PC-3 (cell line): ENCODE results near the gene SF3A1. TPM values are rescaled to one million over a fixed set of nuclear protein-coding genes. Genes with fewer than 3 reads are reported as not detected.
"Not testable (repeated sequence)": the region's sequence is repeated elsewhere in the genome, so short reads cannot be mapped to it uniquely, and the experiment has no call there.

Experiments
- ATAC-seq: fragments of 200-7000 bp; cut with Tn5 transposase; 2 replicates; pipeline ENCODE4 v1.9.1; 2020; ENCODE audit warnings: mild to moderate bottlenecking, moderate library complexity
- BruUV-seq: library from RNA; stranded (reverse); fragments of 400-500 nt; replicated peaks from 2 replicates; lab custom pipeline; 2021; lab: Mats Ljungman, UMichigan
- CTCF ChIA-PET: fragments of 300-600 bp; sonication (Branson Sonifier 250); formaldehyde crosslinking; loops from one replicate; lab custom pipeline; 2022; ENCODE audit warnings: antibody characterized with exemption; lab: Charles Lee
- POLR2A ChIA-PET: fragments of 300-600 bp; sonication (Branson Sonifier 250); formaldehyde crosslinking; loops from one replicate; lab custom pipeline; 2022; ENCODE audit warnings: antibody characterized with exemption; ENCODE audit not compliant: unreplicated experiment; lab: Charles Lee
- DNase-seq: peaks from one replicate; pipeline ENCODE4 v3.0.0-alpha.2; 2015
- H2AFZ ChIP-seq: fragments of 300-600 bp; sonication (generic); 2 replicates; pipeline ENCODE4 v1.6.0; 2016; ENCODE audit warnings: antibody characterized with exemption, low read length
- H3F3A ChIP-seq: fragments of 300-600 bp; sonication (generic); one replicate; pipeline ENCODE4 v1.6.0; 2017; ENCODE audit warnings: antibody characterized with exemption, low read length, control low read depth, mild to moderate bottlenecking; ENCODE audit not compliant: unreplicated experiment
- H3K27ac ChIP-seq: fragments of 300-600 bp; sonication (generic); 2 replicates; pipeline ENCODE4 v1.5.1; 2016; ENCODE audit warnings: mild to moderate bottlenecking, low read length
- H3K27me3 ChIP-seq: fragments of 300-600 bp; sonication (generic); 2 replicates; pipeline ENCODE4 v1.6.1; 2016; ENCODE audit warnings: low read length, mixed read lengths
- H3K36me3 ChIP-seq: fragments of 300-600 bp; sonication (generic); 2 replicates; pipeline ENCODE4 v1.6.1; 2016; ENCODE audit warnings: low read depth, mixed run types, low read length, mixed read lengths
- H3K4me1 ChIP-seq: fragments of 300-600 bp; sonication (generic); 2 replicates; pipeline ENCODE4 v1.5.1; 2016; ENCODE audit warnings: low read length; ENCODE audit not compliant: insufficient read depth
- H3K4me2 ChIP-seq: fragments of 300-600 bp; sonication (generic); 2 replicates; pipeline ENCODE4 v1.6.0; 2016; ENCODE audit warnings: low read length
- H3K4me3 ChIP-seq: fragments of 300-600 bp; sonication (generic); 2 replicates; pipeline ENCODE4 v1.5.1; 2016; ENCODE audit warnings: mild to moderate bottlenecking, low read length, mixed read lengths
- H3K79me2 ChIP-seq: fragments of 300-600 bp; sonication (generic); 2 replicates; pipeline ENCODE4 v1.6.1; 2017; ENCODE audit warnings: low read length, mixed read lengths
- H3K9ac ChIP-seq: fragments of 300-600 bp; sonication (generic); 2 replicates; pipeline ENCODE4 v1.6.0; 2016; ENCODE audit warnings: mild to moderate bottlenecking, low read length
- H3K9me2 ChIP-seq: fragments of 300-600 bp; sonication (generic); replicated peaks from 2 replicates; pipeline ENCODE4 v1.6.1; 2016; ENCODE audit warnings: mixed run types, low read length, mixed read lengths
- H3K9me3 ChIP-seq: fragments of 300-600 bp; sonication (generic); 2 replicates; pipeline ENCODE4 v1.6.1; 2016; ENCODE audit warnings: low read length, mixed read lengths
- H4K20me1 ChIP-seq: fragments of 300-600 bp; sonication (generic); 2 replicates; pipeline ENCODE4 v1.6.1; 2016; ENCODE audit warnings: low read length, mixed read lengths
- EZH2 ChIP-seq: fragments of 300-600 bp; sonication (generic); IDR thresholded peaks from one replicate; pipeline ENCODE4 v1.6.1; 2017; ENCODE audit warnings: antibody characterized with exemption, mild to moderate bottlenecking, low read length; ENCODE audit not compliant: unreplicated experiment
- EZH2phosphoT487 ChIP-seq: fragments of 300-600 bp; sonication (generic); IDR thresholded peaks from 2 replicates; pipeline ENCODE4 v1.6.1; 2018; ENCODE audit warnings: mild to moderate bottlenecking, antibody characterized with exemption, low read length, borderline replicate concordance
- intact Hi-C: fragments of 100-400 bp; cut with micrococcal nuclease; formaldehyde crosslinking; loops from 2 replicates; pipeline ENCODE4 v1.9.0; 2023
- total RNA-seq: library from RNA; depleted of rRNA; stranded (reverse); fragments of >200 nt; gene quantifications from 2 replicates; pipeline ENCODE4 v1.2.3, GENCODE V29; 2014
- TF ChIP-seq, protein P1 (sequence below): fragments of 300-600 bp; sonication (generic); conservative IDR thresholded peaks from 2 replicates; pipeline ENCODE4 v1.5.1; 2017; ENCODE audit warnings: antibody characterized with exemption, low read depth, mild to moderate bottlenecking, low read length

The SF3A1 gene
- total RNA-seq, 1 experiment from 2014 or later: 59.2 TPM

DNA sequence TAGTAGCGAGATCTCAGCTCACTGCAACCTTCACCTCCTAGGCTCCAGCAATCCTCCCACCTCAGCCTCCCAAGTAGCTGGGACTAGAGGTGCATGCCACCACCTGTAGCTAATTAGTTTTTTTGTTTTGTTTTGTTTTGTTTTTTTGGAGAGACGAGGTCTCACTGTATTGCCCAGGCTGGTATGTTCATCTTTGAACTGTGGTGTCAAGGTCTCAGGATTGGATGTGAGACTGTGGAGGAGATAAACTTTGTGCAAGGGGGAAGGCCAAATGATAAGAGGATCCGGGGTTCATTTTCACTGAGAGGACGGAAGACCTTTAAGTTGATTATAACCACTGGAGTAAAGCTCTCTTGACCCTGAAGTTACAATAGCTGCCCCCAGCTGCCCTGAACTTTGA, 49.0 kb upstream of the SF3A1 start:
- H3K9me3 ChIP-seq: no peaks in the 10 kb centered on the region
- no peak for ATAC-seq
- no TSS peak for BruUV-seq
- peaks cover 6% of the 10 kb centered on the region; the same call in 1 of the 2 replicates for H3K36me3 ChIP-seq
- intact Hi-C loops: no loop called here
- H3K4me3 ChIP-seq: no peak overlapping the region
- POLR2A ChIA-PET: no interaction called here
- no peak for DNase-seq
- no peak overlapping the region for H2AFZ ChIP-seq
- no peaks in the 10 kb centered on the region for H3K27me3 ChIP-seq
- peaks cover 18% of the 10 kb centered on the region for H3K4me1 ChIP-seq
- CTCF ChIA-PET: no interaction called here
- no peak overlapping the region for H3K9ac ChIP-seq
- no peaks in the 10 kb centered on the region for H3F3A ChIP-seq
- no peaks in the 10 kb centered on the region for H4K20me1 ChIP-seq
- H3K27ac ChIP-seq: no peak overlapping the region
- no peak overlapping the region for H3K4me2 ChIP-seq
- no peaks in the 10 kb centered on the region for H3K9me2 ChIP-seq
- TF ChIP-seq EZH2phosphoT487: no peak
- no peak for TF ChIP-seq EZH2
- TF ChIP-seq, protein P1, sequence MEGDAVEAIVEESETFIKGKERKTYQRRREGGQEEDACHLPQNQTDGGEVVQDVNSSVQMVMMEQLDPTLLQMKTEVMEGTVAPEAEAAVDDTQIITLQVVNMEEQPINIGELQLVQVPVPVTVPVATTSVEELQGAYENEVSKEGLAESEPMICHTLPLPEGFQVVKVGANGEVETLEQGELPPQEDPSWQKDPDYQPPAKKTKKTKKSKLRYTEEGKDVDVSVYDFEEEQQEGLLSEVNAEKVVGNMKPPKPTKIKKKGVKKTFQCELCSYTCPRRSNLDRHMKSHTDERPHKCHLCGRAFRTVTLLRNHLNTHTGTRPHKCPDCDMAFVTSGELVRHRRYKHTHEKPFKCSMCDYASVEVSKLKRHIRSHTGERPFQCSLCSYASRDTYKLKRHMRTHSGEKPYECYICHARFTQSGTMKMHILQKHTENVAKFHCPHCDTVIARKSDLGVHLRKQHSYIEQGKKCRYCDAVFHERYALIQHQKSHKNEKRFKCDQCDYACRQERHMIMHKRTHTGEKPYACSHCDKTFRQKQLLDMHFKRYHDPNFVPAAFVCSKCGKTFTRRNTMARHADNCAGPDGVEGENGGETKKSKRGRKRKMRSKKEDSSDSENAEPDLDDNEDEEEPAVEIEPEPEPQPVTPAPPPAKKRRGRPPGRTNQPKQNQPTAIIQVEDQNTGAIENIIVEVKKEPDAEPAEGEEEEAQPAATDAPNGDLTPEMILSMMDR: no peak
- H3K79me2 ChIP-seq: no peaks in the 10 kb centered on the region

DNA sequence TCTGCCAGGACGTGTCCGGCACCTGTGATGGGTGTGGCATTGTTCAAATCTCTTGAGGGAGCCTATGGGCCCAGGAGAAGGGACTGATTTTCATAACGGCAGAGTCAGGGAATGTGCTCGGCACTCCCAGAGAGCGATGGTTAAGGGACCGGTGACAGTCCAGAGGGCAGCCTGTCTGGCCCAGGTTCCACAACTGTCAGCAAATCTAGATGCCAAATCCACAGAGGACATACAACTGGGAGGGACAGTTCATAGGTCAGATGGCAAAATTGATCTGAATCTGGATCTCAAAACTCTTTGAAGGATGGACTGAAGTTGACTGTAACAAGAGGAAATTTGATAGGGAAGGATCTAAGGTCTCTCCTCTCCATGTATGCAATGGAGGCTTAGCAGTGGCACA, 47.6 kb upstream of the SF3A1 start:
- no peak overlapping the region for H3K4me2 ChIP-seq
- no peaks in the 10 kb centered on the region for H3K9me3 ChIP-seq
- no peak overlapping the region for H3K27ac ChIP-seq
- no peaks in the 10 kb centered on the region for H3K9me2 ChIP-seq
- no peak for ATAC-seq
- POLR2A ChIA-PET: no interaction called here
- H3F3A ChIP-seq: no peaks in the 10 kb centered on the region
- H3K4me3 ChIP-seq: no peak overlapping the region
- H3K9ac ChIP-seq: no peak overlapping the region
- no peaks in the 10 kb centered on the region for H3K27me3 ChIP-seq
- H4K20me1 ChIP-seq: no peaks in the 10 kb centered on the region
- BruUV-seq: no TSS peak
- intact Hi-C loops: no loop called here
- no peak for DNase-seq
- H3K36me3 ChIP-seq: peaks cover 2% of the 10 kb centered on the region; the same call in 1 of the 2 replicates
- CTCF ChIA-PET: interaction anchor here (0.5 kb wide), 1 partner anchor 9 kb away, joined by 3 read pairs; no protein-coding TSS in a partner anchor
- TF ChIP-seq, protein P1: no peak
- TF ChIP-seq EZH2phosphoT487 (no peak), EZH2 (no peak)
- H3K79me2 ChIP-seq: 0 out of 2 replicates have a peak, but pooled peaks cover 3% of the 10 kb centered on the region
- H3K4me1 ChIP-seq: peaks cover 14% of the 10 kb centered on the region
- H2AFZ ChIP-seq: no peak overlapping the region

DNA sequence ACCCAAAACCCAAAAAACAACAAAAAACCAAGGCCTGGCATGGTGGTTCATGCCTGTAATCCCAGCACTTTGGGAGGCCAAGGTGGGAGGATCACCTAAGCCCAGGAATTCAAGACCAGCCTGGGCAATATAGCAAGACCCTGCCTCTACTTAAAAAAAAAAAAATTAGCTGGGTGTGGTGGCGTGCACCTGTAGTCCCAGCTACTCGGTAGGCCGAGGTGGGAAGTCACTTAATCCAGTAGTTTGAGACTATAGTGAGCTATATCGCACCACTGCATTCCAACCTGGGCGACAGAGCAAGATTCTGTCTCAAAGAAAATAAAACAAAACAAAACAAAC, 46.0 kb upstream of the SF3A1 start:
- H3K27me3 ChIP-seq, H3K27ac ChIP-seq, CTCF ChIA-PET, H3K9me2 ChIP-seq, H3K9ac ChIP-seq, H3K4me3 ChIP-seq, DNase-seq, H3K9me3 ChIP-seq, H3K4me1 ChIP-seq, BruUV-seq, H2AFZ ChIP-seq, intact Hi-C loops, H3F3A ChIP-seq, H4K20me1 ChIP-seq, H3K36me3 ChIP-seq, H3K4me2 ChIP-seq, ATAC-seq: not testable (repeated sequence)
- POLR2A ChIA-PET: interaction anchor here (0.6 kb wide), 1 partner anchor 849 kb away, joined by 4 read pairs; no protein-coding TSS in a partner anchor
- H3K79me2 ChIP-seq: peaks cover 18% of the 10 kb centered on the region
